Right lobe of liver (tissue), 4 donors: ENCODE measurements around the gene SLC12A3.

Source experiments
- POLR2A ChIP-seq: fragments of 450-650 bp; IDR thresholded peaks from one replicate; pipeline ENCODE4 v1.6.1; 2017; ENCODE audit warnings: antibody characterized with exemption, mild to moderate bottlenecking
- TF ChIP-seq, protein P1 (sequence below), 4 donors: fragments of 200-600 bp in 3 of 4; fragments of 450-650 bp in 1 of 4; IDR thresholded peaks; one replicate each; pipeline versions ENCODE4 v1.5.1 to v1.8.0; 2016 to 2022; ENCODE audit warnings: antibody characterized with exemption in 4 of 4, mild to moderate bottlenecking in 2 of 4
- donor health status: DM: no; HTN: no; CAD: no.
- donor health status: DM: no; HTN: no; CAD: no.
- donor health status: DM: no; HTN: yes; CAD: no.

DNA sequence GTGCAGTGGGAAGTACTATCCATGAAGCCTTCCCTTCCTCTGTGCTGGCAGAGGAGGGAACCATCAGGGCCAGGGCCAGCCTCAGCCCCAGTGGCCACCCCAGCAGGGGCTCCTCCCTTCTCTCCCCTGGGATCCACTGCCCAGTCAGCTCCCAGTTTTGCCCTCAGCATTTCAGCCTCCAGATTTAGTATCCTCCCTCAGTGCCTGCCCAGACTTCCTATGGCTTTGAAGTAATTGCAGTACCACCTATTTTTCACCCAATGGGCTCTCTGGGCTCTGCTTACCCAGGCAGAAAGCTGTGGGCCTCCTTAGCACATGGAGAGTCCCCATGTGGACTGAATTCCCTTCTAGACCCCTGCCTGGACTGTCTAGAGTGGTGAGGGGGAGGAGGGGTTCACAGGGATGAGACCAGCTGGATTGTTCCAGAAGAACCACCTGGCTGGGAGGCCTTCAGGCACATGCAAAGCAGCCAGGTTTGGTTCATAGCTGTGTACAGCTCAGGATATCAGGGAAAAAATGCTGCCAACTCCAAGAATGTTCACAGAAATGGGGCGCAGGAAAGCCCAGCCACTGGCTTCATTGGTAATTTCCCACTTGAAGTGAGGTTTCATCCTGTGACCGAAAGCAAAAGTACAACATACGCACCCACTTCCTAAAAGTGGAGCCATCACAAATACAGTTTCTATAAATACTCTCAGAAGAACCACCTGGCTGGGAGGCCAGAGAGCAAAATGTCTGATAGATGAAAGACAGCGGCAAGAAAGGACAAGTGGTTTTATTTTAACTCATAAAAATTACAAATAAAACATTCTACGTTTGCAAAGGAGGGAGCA, 51.8 kb downstream of the SLC12A3 start:
- TF ChIP-seq POLR2A: no peak
- TF ChIP-seq, protein P1, sequence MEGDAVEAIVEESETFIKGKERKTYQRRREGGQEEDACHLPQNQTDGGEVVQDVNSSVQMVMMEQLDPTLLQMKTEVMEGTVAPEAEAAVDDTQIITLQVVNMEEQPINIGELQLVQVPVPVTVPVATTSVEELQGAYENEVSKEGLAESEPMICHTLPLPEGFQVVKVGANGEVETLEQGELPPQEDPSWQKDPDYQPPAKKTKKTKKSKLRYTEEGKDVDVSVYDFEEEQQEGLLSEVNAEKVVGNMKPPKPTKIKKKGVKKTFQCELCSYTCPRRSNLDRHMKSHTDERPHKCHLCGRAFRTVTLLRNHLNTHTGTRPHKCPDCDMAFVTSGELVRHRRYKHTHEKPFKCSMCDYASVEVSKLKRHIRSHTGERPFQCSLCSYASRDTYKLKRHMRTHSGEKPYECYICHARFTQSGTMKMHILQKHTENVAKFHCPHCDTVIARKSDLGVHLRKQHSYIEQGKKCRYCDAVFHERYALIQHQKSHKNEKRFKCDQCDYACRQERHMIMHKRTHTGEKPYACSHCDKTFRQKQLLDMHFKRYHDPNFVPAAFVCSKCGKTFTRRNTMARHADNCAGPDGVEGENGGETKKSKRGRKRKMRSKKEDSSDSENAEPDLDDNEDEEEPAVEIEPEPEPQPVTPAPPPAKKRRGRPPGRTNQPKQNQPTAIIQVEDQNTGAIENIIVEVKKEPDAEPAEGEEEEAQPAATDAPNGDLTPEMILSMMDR (IDR thresholded peaks at IDR 0.05): no peak
